Measurements from ENCODE around the gene POMGNT2.
"Not testable (repeated sequence)": the region's sequence is repeated elsewhere in the genome, so short reads cannot be mapped to it uniquely, and the experiment has no call there.

The POMGNT2 gene

DNA sequence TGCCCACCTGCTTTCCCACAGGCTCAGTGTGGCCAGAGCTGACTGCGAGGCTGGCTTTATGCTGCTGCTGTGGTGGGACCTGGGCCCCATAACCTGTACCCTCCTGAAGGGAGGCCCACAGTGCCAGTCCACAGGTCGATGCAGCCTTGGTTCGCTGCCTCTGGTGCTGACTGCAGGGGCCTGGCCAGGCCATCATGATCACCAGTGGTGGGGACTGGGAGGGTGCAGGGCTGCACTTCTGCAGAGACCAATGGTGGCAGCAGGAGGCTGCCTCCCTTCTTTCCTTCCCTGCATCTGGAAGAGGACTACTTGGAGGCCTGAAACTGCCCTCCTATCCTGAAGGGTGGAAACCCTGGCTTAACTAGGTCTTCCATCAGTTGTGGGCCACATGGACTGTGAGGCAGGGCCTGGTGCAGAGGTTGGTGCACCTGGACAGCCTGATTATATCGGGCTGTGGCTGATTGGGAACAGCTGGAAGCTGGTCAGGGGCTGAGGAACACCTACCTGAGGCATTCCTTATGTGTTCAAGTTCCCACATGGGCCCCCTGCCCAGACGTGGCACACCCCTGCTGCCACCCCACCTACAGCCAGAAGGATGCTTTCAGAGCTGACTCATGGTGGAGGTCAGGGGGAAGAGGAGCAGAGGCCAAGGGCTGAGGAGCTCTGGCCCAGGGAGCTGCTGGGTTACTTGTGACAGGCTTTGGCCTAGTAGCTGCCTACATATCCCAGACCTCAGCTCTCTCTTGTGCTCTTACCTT lies 29.8 kb downstream of the POMGNT2 start:
- no peak for DNase-seq

DNA sequence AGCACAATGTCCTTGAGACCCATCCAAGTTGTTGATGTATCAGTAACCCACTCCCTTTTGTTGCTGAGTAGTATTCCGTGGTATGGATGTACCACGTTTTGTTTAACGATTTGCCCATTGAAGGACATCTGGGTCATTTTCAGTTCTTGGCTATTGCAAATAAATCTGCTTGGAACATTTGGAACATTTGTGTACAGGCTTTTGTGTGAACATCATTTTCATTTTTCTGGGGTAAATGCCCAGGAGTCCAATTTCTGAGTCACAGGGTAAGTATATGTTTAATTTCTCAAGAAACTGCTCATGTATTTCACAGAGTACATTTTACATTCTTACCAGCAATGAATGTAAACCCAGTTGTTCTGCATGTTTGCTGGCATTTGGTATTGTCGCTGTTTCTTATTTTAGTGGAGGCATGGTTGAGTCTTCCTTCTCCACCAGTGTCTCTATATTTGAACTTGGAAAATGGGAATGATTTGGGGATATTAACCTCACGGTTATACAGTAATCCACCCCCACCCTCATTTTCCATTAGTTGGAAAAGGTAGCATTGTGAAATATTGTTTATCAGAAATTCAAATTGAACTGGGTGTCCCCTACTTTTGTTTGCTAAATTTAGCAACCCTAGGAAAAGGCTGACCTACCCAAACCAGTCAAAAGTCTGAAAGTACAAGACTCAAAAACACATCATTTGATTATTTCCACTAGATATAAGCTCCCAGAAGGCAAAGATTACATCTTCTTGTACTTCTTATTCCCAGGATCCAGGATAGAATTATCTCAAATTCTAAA lies 30.8 kb downstream of the POMGNT2 start:
- no peak for DNase-seq

DNA sequence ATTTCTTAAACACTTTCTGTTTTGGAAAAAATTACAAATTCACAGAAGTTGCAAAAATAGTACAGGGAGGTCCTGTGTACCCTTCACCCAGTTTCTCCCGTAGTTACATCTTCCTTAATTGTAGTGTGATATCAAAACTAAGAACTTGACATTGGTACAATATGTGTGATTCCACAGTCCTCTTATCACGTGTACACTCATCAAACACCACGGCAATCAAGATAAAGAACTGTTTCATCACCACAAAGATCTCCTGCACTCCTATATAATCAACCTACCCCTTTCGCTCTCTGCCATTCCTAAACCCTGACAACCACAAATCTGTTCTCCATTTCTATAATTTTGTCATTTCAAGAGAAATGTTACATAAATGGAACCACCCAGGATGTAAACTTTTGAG lies 31.4 kb downstream of the POMGNT2 start:
- no peak for DNase-seq

DNA sequence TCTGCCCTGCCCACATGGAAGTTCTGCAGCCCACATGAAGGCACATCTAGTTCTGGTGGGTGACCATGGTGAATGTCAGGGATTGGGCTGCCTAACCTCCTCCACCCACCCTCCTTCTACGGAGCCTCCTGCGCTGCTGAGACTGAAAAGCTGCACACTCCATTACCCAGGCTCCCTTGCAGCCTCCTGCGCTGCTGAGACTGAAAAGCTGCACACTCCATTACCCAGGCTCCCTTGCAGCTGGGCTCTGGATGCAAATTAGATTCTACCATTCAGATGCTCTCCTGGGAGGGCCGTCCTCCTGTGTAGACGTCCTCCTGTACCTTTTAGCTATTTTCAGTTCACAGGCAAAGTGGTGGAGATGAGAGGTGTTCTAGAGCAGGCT lies 32.1 kb downstream of the POMGNT2 start:
- no peak for DNase-seq

DNA sequence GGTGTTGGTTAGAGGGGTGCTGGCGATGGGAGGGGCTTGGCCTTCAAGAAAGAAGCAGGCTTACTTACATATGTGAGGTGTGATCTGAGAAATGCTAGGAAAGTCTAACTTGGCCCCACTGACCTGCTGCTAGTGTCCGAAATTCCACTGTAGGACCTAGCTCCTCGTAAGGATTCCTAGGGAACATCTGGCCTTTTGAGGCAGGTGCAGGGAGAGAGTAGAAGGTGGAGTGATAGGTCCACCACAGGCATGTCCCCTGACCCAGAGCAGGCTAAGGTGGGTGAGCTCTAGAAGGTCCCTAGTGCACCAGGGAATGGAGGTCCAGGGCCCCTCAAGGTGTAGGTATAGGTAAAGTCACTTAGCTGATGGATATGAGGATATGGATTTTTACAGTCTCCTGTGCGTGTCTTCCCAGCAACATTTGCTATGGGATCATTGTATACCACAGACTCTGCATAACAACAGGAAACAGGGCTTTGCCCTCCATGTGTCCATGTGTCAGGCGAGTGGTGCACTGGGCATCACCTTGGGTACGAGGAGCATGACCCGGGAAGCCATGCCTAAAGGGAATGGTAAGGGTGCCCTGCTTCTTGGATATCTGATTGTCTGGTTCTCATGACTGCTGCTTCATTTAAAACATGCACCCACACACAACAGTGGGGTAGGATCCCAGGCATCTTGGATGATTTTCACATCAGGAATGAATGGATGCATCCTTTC lies 32.6 kb downstream of the POMGNT2 start:
- DNase-seq, result no peak

DNA sequence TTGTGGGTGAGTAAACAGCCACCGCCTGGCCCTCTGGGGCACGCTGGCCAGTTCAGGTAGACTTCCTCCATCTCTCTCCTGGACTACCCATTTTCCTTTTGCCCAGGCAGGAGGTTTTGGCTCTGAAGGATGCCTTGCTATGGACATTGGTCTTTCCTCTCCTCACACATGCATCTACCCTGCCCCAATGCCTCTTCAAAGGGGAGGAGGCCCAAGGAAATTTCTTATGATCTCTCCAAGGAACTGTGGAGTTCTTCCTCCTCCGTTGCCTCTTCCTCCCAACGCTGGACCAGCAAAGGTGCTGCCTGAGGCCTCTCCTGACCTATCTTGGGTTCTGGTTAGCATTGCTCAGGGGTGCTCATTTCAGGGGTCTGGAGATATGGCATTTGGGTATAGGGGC lies 33.5 kb downstream of the POMGNT2 start:
- no peak for DNase-seq

DNA sequence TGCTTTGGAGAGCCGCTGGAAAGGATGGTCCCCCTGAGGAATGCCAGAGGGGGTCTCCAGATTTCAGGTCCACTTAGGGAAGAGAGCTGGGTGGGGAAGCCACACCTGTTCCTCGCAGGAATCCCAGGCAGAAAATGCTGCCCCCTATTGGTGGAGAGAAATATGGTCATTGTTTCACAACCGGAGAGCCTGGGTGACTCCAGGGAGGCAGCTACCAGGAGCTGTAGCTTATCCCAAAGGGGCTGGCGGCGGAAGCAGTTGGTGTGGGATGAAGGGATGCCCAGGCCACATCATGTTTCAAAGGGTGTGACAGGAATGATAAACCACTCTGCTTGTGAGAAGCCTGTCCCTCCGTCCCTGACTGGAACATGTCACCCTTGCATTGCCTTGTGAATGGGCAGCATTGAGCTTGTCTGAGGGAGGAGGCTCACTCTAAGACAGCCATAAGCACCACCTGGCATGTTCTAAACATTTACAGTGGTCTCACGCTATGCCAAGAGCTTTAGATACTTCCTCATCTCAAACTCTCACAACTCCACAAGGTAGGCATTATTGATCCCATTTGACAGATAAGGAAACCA lies 34.5 kb downstream of the POMGNT2 start:
- DNase-seq, result peak; percentile 15 to 36

DNA sequence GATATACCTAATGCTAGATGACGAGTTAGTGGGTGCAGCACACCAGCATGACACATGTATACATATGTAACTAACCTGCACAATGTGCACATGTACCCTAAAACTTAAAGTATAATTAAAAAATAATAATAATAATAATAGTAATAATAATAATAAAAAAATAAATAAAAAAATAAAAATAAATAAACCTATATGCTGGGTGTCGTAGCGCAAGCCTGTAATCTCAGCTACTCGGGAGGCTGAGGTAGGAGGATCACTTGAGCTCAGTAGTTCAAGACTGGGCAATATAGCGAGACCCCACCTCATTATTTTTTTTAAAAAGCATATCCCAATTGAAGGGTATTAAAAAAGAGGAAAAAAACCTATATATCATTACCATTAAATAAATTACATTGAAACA lies 35.2 kb downstream of the POMGNT2 start:
- not testable (repeated sequence) for DNase-seq

DNA sequence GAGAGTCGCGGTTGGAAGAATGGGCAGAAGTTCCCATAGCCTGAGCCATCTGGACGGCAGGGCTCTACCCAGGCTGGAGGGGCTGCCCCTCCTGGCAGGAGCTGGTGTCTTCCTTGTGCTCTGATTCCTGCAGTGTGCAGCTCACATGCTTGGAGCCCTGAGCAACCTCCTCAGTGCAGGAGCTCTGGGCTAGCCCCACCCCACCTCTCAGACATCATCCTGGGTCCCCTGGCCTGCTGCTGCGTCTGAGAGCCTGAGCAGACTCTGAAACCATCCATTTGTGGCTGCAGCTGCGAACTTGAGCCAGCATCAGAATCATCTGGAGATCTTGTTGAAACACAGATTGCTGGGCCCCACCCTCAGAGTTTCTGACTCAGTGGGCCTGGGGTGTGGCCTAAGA lies 42.8 kb downstream of the POMGNT2 start:
- no peak for DNase-seq

DNA sequence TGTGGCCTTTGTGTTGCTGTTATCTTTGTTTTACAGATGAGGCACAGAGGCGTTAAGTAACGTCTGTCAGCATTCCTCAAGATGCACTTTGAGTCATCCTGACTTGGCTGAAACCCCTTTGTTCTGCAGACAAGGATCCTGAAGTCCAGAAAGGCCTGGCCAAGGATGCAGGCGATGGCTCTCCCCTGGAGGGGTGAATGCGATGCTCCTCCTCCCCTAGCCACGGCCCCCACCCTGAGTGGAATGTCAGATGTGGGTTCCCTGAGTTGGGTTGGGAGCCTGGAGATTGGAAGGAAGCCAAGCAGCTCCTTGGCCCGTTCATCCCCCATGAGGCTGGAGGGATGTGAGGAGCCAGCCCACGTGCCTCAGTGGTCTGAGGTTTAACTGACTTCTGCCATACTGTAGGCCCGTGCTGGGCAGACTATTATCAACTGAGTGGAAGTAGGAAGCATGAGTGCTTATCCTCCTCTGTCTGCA lies 43.3 kb downstream of the POMGNT2 start:
- DNase-seq, result no peak

DNA sequence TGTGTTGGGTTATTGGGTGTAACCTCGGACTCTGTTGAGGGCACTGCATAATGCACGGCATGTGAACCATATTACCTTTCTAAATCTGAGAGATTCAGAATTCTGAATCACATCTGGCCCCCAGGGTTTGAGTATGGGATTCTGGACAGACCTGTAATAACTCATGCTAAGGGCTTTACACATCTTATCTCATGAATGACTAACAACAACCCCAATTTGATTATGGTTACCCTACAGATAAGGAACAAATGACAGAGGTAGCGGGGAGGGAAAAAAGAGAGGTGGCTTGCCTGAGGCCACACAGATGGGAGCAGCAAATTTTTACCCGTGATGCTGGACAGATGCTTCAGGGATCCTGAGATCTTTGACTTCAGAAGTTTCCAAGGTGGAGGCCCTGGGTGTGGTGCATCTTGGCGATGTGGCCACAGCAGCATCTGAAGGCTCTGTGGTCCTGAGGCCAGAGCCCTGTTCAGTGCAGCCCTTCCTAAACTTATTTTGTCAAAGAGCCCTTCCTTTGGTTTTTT lies 43.8 kb downstream of the POMGNT2 start:
- DNase-seq, result no peak

DNA sequence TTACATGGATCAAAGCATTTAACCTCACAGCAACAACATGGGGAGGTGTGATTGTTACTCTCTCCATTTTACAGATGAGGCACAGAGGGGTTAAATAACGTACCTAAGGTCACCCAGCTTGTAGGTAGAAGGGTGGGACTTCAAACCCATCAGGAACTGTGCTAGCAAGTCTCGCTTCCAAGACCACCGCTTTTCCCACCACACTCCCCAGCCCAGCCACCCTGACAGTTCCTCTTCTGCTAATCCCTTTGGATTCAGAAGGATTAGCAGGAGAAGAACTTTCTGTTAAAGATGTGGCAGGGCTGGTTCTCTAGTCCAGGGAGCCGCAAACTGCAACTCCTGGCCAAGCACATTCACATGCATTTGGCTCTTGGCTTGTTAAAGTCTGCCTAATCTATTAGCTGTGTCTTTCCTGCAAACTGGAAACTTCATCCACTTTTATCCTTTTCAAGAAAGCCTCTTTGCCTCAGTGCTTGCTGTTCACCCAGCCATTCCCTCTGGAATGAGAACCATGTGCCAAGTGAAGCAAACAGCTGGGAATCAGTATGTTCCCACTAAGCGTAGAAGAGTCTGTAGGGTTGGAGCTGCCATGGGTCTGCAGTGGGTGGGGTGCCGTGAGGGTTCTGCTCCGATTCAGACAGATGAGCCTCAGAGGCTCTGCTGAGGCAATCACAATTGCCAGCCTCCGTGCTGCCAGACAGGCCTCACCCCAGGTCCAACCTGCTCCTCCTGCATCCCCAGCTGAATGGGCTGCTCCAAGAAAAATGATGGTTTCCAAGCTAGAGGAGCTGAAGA lies 44.6 kb downstream of the POMGNT2 start:
- no peak for DNase-seq

DNA sequence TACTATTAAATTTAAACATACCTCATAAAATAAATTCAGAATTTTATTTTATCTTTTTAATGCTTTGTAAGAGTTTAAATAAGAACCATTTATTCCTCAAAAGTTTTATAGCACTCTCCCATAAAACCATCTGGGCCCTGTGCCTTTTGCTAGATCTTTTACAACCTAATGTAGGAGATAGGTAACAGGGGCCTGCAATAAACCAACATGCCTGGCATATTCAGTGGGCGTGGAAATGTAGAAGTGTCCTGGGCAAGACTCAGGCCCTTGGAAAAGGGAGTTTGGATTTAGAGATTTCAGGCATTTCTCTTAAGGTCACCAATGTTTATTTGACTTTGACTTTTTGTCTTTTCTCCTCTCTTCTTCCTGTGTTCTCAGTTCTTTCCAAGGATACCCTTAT lies 46.4 kb downstream of the POMGNT2 start:
- DNase-seq, result no peak

DNA sequence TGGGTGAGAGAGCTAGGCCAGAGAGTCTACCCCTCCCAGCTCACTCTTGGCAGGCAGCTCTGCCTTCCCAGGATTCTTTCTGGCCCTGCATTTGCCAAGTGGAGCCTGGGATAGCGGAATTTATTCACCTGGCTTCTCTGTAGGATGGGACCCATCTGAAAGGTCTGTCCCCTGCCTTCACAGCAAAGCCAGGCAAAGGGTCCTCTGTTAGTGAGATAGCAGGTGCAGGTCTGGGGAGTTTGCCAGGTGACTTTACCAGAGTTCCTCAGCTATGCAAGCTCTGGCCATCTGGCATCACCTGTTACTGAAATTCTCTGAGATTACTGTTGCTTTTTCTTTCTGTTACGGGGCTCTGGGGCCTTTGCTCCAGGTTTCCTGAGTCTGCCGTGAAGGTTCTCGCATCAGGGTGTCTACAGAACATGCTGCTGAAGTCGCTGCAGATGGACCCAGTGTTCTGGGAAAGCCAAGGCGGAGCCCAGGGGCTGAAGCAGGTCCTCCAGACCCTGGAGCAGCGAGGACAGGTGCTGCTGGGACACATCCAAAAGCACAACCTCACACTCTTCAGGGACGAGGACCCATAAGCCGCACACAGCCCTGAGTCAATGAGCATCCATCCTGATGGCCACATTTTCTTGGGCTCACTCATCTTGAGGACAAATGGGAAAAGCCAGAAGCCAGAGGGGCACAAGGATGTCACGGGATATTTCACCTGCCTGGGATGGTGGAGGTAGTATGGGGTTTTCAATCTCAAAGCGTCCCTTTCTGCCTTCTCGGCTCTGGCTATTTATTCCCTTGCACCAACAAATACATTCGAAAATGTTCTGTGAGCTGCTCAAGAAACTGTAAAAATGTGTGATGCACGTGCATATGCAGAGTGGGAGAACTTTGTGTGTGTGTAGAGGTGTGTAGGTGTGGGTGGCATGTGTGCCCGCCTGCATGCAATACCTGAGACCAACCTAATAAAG lies 49.8 kb downstream of the POMGNT2 start:
- DNase-seq, result no peak

DNA sequence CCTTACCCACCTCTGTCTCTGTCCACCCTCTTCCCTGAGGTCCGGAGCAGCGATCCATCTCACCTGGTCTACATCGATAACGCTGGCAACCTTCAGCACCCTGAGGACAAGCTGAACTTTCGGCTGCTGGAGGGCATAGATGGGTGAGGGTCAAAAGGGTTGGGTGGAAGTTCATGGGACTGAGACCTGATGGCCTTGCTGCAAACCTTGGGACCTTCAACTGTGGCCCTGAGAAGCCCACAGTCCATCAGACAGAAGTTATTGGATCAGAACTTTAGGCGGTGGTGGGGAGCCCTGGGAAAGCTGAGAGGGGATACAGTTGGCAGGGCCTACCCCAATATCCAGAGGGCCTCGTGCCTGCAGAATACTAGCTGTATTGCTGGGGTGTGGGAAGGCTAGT lies 50.5 kb downstream of the POMGNT2 start:
- DNase-seq, result no peak

DNA sequence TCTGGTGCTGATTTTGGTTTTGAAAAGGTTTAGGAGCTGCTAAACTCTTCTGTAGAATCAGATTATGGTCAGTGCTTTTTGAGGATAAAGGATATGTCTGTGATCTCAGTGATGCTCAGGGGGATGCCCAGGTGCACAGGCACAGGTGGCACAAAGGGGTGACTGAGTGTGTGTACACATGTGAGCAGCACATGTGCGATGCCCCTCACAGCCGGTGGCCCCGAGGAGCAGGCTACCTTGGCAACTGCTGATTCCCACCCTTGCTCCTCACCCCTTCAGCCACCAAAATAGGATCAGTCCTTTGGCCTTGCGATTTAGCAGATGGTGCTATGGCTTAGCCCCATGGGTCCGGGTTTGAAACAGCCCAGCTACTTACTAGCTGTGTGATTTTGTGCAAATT lies 51.1 kb downstream of the POMGNT2 start:
- no peak for DNase-seq

DNA sequence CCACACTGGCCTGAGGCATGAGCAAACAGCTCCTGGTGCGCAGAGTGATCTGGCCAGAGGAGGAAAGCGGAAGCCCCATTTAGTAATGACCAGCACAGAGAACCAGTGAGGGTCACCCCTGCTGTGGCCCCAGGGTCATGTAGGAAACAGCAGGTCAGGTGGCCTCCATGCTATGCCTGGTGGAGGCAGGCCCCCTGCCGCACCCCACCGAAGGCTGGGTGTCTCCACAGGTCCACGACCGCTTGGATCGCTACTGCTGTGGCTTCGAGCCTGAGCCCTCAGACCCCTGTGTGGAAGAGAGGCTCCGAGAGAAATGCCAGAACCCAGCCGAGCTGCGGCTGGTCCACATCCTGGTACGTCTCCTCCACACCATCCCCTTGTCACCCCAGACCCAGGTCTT lies 52.6 kb downstream of the POMGNT2 start:
- DNase-seq, result no peak

DNA sequence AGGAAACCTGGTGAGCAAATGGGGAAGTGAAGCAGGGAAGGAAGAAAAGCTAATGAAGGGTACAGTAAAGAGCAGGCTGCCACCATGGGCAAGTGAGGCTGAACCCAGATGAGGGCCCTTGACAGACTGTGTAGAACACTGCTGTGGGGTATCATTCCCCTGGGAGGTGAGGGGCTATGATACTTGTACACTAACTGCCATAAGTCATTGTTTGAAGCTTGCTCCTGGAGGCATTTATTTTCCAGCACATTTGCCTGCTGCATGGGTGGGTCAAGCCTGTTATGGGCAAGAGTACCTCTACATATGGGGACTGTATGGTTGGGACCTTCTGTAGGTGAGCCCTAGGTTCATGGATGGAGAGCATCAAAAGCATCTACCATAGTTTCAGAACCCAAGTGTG lies 57.4 kb downstream of the POMGNT2 start:
- DNase-seq, result no peak

DNA sequence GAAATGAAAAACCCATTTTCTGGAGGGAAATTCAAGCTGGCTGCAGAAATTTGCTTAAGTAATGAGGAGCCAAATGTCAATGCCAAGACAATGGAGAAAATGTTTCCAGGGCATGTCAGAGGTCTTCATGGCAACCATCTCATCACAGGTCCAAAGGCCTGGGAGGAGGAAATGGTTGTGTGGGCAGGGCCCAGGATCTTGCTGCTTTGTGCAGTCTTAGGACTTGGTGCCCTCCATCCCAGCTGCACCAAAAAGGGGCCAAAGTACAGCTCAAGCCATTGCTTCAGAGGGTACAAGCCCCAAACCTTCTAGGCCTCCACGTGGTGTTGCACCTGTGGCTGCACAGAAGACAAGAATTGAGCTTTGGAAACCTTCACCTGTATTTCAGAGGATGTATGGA lies 59.3 kb downstream of the POMGNT2 start:
- no peak for DNase-seq

DNA sequence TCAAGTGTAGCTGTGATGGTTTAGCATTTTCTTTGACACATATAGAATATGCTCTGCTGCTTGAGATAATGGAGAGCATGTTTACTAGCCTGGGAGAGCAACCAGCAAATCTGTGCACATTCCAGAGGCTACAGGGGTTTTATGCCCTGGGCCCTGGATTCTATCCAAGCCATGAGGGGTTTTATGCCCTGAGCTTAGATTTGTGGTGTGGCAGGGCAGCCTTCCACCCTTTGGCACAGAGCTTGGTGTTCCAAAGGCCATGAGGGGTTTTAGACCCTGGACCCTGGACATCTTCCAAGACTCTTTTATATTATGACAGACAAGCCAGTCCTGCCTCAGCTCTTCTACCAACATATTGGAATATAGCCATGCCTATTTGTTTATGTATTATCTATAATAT lies 60.8 kb downstream of the POMGNT2 start:
- DNase-seq, result not testable (repeated sequence)

DNA sequence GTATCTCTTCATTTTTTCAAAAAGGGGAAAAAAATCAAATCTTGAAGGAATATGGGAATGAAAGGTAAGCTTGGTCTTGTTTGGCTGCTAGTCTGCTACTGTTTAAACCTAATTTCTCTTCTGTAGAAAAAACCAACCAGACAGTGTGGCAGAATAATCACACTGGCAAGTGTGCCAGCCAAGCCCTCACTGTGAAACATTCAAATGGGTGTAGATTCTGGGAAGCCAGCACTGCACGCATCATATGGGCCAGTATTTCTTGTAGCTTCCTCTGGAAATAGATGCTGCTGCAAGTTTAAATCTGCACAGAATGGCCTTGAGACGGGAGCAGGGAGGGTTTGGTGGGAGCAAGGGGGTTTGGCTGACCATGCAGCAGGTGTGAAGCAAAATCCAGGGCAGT lies 62.1 kb downstream of the POMGNT2 start:
- no peak for DNase-seq

Data from inflammatory macrophage (primary cell).